Esophagus muscularis mucosa (tissue), 4 donors: ENCODE results near the gene ARHGAP12. TPM values are rescaled to one million over a fixed set of nuclear protein-coding genes. Genes with fewer than 3 reads are reported as not detected.
A peak's percentile ranks its signal among the peaks of the same experiment; 100 is the strongest.

Source experiments
- DNase-seq: peaks from one replicate; pipeline ENCODE4 v3.0.0-alpha.2; 2017; ENCODE audit errors: extremely low spot score
- H3K27ac ChIP-seq, 4 donors: fragments of 200-600 bp; sonication (generic); replicated peaks in 1 of 4; 1 replicate in 3 of 4; 2 replicates in 1 of 4; pipeline ENCODE4 v1.5.1; 2016 to 2019; ENCODE audit warnings: mild to moderate bottlenecking in 1 of 4
- H3K27me3 ChIP-seq, 4 donors: fragments of 200-600 bp; sonication (generic); one replicate each; pipeline versions ENCODE4 v1.5.1 to v1.6.0; 2016 to 2019
- H3K36me3 ChIP-seq, 4 donors: fragments of 200-600 bp; sonication (generic); one replicate each; pipeline ENCODE4 v1.5.1; 2016 to 2019
- H3K4me1 ChIP-seq, 4 donors: fragments of 200-600 bp; sonication (generic); one replicate each; pipeline ENCODE4 v1.5.1; 2016 to 2019
- H3K4me3 ChIP-seq, 4 donors: fragments of 200-600 bp; sonication (generic); 1 replicate in 2 of 4; 2 replicates in 2 of 4; pipeline ENCODE4 v1.5.1; 2016 to 2019; ENCODE audit warnings: mild to moderate bottlenecking in 4 of 4, moderate library complexity in 1 of 4
- H3K9me3 ChIP-seq, 4 donors: fragments of 200-600 bp; sonication (generic); 1 replicate in 3 of 4; 2 replicates in 1 of 4; pipeline ENCODE4 v1.5.1; 2016 to 2019
- EP300 ChIP-seq: sonication (generic); formaldehyde crosslinking; IDR thresholded peaks from one replicate; pipeline ENCODE4 v1.6.1; 2017; ENCODE audit warnings: antibody characterized with exemption
- POLR2A ChIP-seq: fragments of 450-650 bp; IDR thresholded peaks from one replicate; pipeline ENCODE4 v1.6.1; 2017; ENCODE audit warnings: antibody characterized with exemption, moderate library complexity, mild to moderate bottlenecking, low read depth
- POLR2AphosphoS5 ChIP-seq, 2 donors: sonication (generic); formaldehyde crosslinking; IDR thresholded peaks; one replicate each; pipeline ENCODE4 v1.6.1; 2017; ENCODE audit warnings: antibody characterized with exemption in 2 of 2
- WGBS: methylation state at CpG from one replicate; pipeline ENCODE4 v1.1.5; 2018; 5-methylcytosine and 5-hydroxymethylcytosine counted together
- intact Hi-C: fragments of 100-400 bp; cut with DNase I; formaldehyde crosslinking; loops from one replicate; pipeline ENCODE4 v1.15.1; 2023
- total RNA-seq, 4 donors: library from RNA; depleted of rRNA; stranded (reverse); fragments of >200 nt; gene quantifications; one replicate each; pipeline versions ENCODE4 v1.1.0 to v1.2.1, GENCODE V29; 2016
- TF ChIP-seq, protein P1 (sequence below), 3 experiments: fragments of 200-600 bp in 2 of 3; fragments of 450-650 bp in 1 of 3; sonication (generic) in 2 of 3; IDR thresholded peaks; one replicate each; pipeline ENCODE4 v1.5.1; 2017 to 2019; ENCODE audit warnings: antibody characterized with exemption in 3 of 3, mild to moderate bottlenecking in 2 of 3, moderate library complexity in 1 of 3

ARHGAP12 gene
- total RNA-seq, 4 donors from 2014 or later = 25.6 to 48.2 (median 35.8) TPM

- Histone ChIP-seq H3K27me3 (no peaks in the 10 kb centered on the region), H3K4me1 (peaks cover 4 to 33% (median 31%) of the 10 kb centered on the region in 4 donors), H3K4me3 (no peak overlapping the region), H3K27ac (no peak overlapping the region), H3K9me3 (peaks cover 0 to 1% (median 0%) of the 10 kb centered on the region in 4 donors), H3K36me3 (no peaks in the 10 kb centered on the region)
- TF ChIP-seq POLR2A (no peak), POLR2AphosphoS5 (IDR thresholded peaks at IDR 0.05) (no peak), EP300 (no peak)
- TF ChIP-seq, protein P1, sequence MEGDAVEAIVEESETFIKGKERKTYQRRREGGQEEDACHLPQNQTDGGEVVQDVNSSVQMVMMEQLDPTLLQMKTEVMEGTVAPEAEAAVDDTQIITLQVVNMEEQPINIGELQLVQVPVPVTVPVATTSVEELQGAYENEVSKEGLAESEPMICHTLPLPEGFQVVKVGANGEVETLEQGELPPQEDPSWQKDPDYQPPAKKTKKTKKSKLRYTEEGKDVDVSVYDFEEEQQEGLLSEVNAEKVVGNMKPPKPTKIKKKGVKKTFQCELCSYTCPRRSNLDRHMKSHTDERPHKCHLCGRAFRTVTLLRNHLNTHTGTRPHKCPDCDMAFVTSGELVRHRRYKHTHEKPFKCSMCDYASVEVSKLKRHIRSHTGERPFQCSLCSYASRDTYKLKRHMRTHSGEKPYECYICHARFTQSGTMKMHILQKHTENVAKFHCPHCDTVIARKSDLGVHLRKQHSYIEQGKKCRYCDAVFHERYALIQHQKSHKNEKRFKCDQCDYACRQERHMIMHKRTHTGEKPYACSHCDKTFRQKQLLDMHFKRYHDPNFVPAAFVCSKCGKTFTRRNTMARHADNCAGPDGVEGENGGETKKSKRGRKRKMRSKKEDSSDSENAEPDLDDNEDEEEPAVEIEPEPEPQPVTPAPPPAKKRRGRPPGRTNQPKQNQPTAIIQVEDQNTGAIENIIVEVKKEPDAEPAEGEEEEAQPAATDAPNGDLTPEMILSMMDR (IDR thresholded peaks at IDR 0.05) = no peak
- WGBS = 81% methylated on average over 3 of the region's 3 CpGs
- intact Hi-C loops = no loop called here
- DNase-seq = no peak
Observed at GRCh38 chr10:31949266-31949665, 20.6 kb upstream of the ARHGAP12 start.

- peak overlapping the region; percentile 7 to 39 (median 22) for H3K4me3 ChIP-seq
- no peak for DNase-seq
- H3K4me1 ChIP-seq = peaks cover 4 to 37% (median 35%) of the 10 kb centered on the region in 4 donors
- H3K27ac ChIP-seq = peak overlapping the region; percentile 65 to 76 (median 72)
- H3K9me3 ChIP-seq = no peaks in the 10 kb centered on the region
- 79% methylated on average over 7 of the region's 7 CpGs for WGBS
- no peaks in the 10 kb centered on the region for H3K27me3 ChIP-seq
- intact Hi-C loops = no loop called here
- no peaks in the 10 kb centered on the region for H3K36me3 ChIP-seq
- TF ChIP-seq, protein P1 (IDR thresholded peaks at IDR 0.05) = no peak
- TF ChIP-seq POLR2A = no peak
- TF ChIP-seq EP300 = no peak
- no peak for TF ChIP-seq POLR2AphosphoS5 (IDR thresholded peaks at IDR 0.05)
Observed at GRCh38 chr10:31948021-31948420, 19.4 kb upstream of the ARHGAP12 start.

- H3K36me3 ChIP-seq = no peaks in the 10 kb centered on the region
- peak; percentile 51 to 75 for TF ChIP-seq POLR2AphosphoS5 (IDR thresholded peaks at IDR 0.05)
- TF ChIP-seq, protein P1 (IDR thresholded peaks at IDR 0.05) = peak; percentile 54 to 63 (median 55)
- TF ChIP-seq EP300 = no peak
- TF ChIP-seq POLR2A = no peak
- 39% methylated on average over 7 of the region's 7 CpGs for WGBS
- no peak for DNase-seq
- peak overlapping the region; percentile 65 to 76 (median 72) for H3K27ac ChIP-seq
- H3K4me3 ChIP-seq = peak overlapping the region; percentile 7 to 39 (median 22)
- intact Hi-C loops = loop anchor here (2.0 kb wide), 1 partner anchor 85 kb away; no protein-coding TSS in a partner anchor
- peaks cover 4 to 37% (median 35%) of the 10 kb centered on the region in 4 donors for H3K4me1 ChIP-seq
- H3K27me3 ChIP-seq = no peaks in the 10 kb centered on the region
- no peaks in the 10 kb centered on the region for H3K9me3 ChIP-seq
Observed at GRCh38 chr10:31947144-31947926, 18.7 kb upstream of the ARHGAP12 start.

- intact Hi-C loops = no loop called here
- DNase-seq = no peak
- Histone ChIP-seq H3K4me1 (peaks cover 4 to 45% (median 36%) of the 10 kb centered on the region in 4 donors), H3K9me3 (no peaks in the 10 kb centered on the region), H3K27me3 (no peaks in the 10 kb centered on the region), H3K36me3 (no peaks in the 10 kb centered on the region), H3K27ac (peak overlapping the region in 1 of 4 donors; percentile 45), H3K4me3 (no peak overlapping the region)
- 95% methylated on average over 1 of the region's 1 CpG for WGBS
- TF ChIP-seq EP300 (no peak), POLR2AphosphoS5 (IDR thresholded peaks at IDR 0.05) (no peak), POLR2A (no peak)
- TF ChIP-seq, protein P1 (IDR thresholded peaks at IDR 0.05) = no peak
Observed at GRCh38 chr10:31945392-31945791, 16.8 kb upstream of the ARHGAP12 start.
